ENCODE data around the gene CDC42EP1.
"Not testable (repeated sequence)": the region's sequence is repeated elsewhere in the genome, so short reads cannot be mapped to it uniquely, and the experiment has no call there.

GRCh38 chr22:37527952-37528351 is 32.3 kb upstream of the CDC42EP1 start:
- TF ChIP-seq POLR2AphosphoS5 (IDR thresholded peaks at IDR 0.05; ENCODE audit: low read depth, low read length); CTCF (IDR thresholded peaks at IDR 0.05): not testable (repeated sequence)
